MM.1S (cell line): ENCODE results near the gene MAPRE3.
"Not testable (repeated sequence)": the region's sequence is repeated elsewhere in the genome, so short reads cannot be mapped to it uniquely, and the experiment has no call there.

Experiments used
- DNase-seq: peaks from one replicate; pipeline ENCODE4 v3.0.0-alpha.2; 2015
- H2AFZ ChIP-seq: fragments of 300-600 bp; sonication (generic); 2 replicates; pipeline ENCODE4 v1.6.0; 2016; ENCODE audit warnings: antibody characterized with exemption, low read length
- H3F3A ChIP-seq: fragments of 300-600 bp; sonication (generic); 2 replicates; pipeline ENCODE4 v1.6.1; 2016; ENCODE audit warnings: mild to moderate bottlenecking, antibody characterized with exemption, low read length, moderate library complexity, mixed read lengths; ENCODE audit not compliant: insufficient read depth
- H3K27ac ChIP-seq: fragments of 300-600 bp; sonication (generic); 2 replicates; pipeline ENCODE4 v1.5.1; 2016; ENCODE audit warnings: mild to moderate bottlenecking, low read length
- H3K27me3 ChIP-seq: fragments of 300-600 bp; sonication (generic); replicated peaks from 2 replicates; pipeline ENCODE4 v1.6.0; 2016; ENCODE audit warnings: low read length; ENCODE audit not compliant: insufficient read depth
- H3K36me3 ChIP-seq: fragments of 300-600 bp; sonication (generic); replicated peaks from 2 replicates; pipeline ENCODE4 v1.6.1; 2016; ENCODE audit warnings: mild to moderate bottlenecking, low read length, mixed read lengths; ENCODE audit not compliant: insufficient read depth
- H3K4me1 ChIP-seq: fragments of 300-600 bp; sonication (generic); 2 replicates; pipeline ENCODE4 v1.6.1; 2016; ENCODE audit warnings: low read length, mixed read lengths
- H3K4me2 ChIP-seq: fragments of 300-600 bp; sonication (generic); 2 replicates; pipeline ENCODE4 v1.6.0; 2016; ENCODE audit warnings: low read depth, low read length
- H3K4me3 ChIP-seq: fragments of 300-600 bp; sonication (generic); 2 replicates; pipeline ENCODE4 v1.5.1; 2016; ENCODE audit warnings: low read length, mixed read lengths
- H3K79me2 ChIP-seq: fragments of 300-600 bp; sonication (generic); 2 replicates; pipeline ENCODE4 v1.6.1; 2016; ENCODE audit warnings: mixed run types, low read length, mixed read lengths
- H3K9ac ChIP-seq: fragments of 300-600 bp; sonication (generic); 2 replicates; pipeline ENCODE4 v1.6.1; 2016; ENCODE audit warnings: low read length, mixed read lengths
- H3K9me2 ChIP-seq: fragments of 300-600 bp; sonication (generic); replicated peaks from 2 replicates; pipeline ENCODE4 v1.6.1; 2016; ENCODE audit warnings: mild to moderate bottlenecking, low read length, mixed read lengths; ENCODE audit not compliant: insufficient read depth
- H3K9me3 ChIP-seq: fragments of 300-600 bp; sonication (generic); replicated peaks from 2 replicates; pipeline ENCODE4 v1.6.1; 2016; ENCODE audit warnings: mild to moderate bottlenecking, low read length, mixed read lengths; ENCODE audit not compliant: insufficient read depth
- H4K20me1 ChIP-seq: fragments of 300-600 bp; sonication (generic); 2 replicates; pipeline ENCODE4 v1.6.1; 2016; ENCODE audit warnings: mild to moderate bottlenecking, low read length, moderate library complexity, mixed read lengths; ENCODE audit not compliant: insufficient read depth
- EZH2 ChIP-seq: fragments of 300-600 bp; sonication (generic); optimal IDR thresholded peaks from 2 replicates; pipeline ENCODE3; 2017; ENCODE audit warnings: low read depth, mild to moderate bottlenecking, antibody characterized with exemption, low read length, mixed read lengths
- EZH2phosphoT487 ChIP-seq: fragments of 300-600 bp; sonication (generic); IDR thresholded peaks from 2 replicates; pipeline ENCODE4 v1.6.1; 2018; ENCODE audit warnings: antibody characterized with exemption, low read length
- TF ChIP-seq, protein P1 (sequence below): fragments of 300-600 bp; sonication (generic); IDR thresholded peaks from 2 replicates; pipeline ENCODE4 v1.5.1; 2016; ENCODE audit warnings: antibody characterized with exemption, low read length, mixed read lengths

The MAPRE3 gene

DNA sequence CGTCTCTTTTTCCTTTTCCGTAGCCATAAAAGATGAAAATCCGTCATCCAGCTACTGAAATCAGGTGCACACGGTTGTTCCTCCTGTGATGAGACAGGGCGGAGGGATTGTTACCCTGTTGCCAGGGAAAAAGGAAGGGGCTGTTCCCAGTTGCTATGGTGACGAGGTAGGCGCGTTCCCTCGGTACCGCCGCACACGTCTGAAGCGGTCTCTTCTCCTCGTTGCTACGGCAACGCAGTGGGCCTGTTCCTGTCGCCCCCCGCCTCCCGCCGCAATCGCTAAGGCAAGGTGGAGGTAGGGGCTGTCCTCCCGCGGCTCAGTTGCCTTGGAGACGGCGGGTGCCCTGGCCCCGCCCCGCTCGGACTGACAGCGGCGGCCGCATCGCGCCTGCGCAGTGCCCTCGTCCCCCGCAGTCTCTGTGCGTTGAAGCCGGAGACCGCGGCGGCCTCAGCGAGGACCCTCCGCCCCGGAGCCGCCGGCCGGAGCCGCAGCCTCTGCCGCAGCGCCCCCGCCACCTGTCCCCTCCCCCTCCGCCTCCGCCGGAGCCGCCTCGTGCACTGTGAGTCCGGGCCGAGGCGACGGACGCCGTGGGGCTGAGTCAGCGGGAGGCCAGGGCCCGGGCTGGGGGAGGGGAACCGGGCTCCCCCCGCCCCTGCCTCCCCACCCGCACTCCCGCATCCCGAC is at the start of gene MAPRE3:
Gene MAPRE3, plus strand, starts transcription at position 394 of the 684 bp plus-strand sequence. CDS start 51,582 bp downstream, outside the sequence.
- no peaks in the 10 kb centered on the region for H3K4me1 ChIP-seq
- H3F3A ChIP-seq, result no peaks in the 10 kb centered on the region
- no peaks in the 10 kb centered on the region for H4K20me1 ChIP-seq
- H3K9ac ChIP-seq, result peak within 1 kb of the TSS; percentile 58
- no peaks in the 10 kb centered on the region for H3K9me3 ChIP-seq
- no peaks in the 10 kb centered on the region for H3K79me2 ChIP-seq
- H3K4me3 ChIP-seq, result peak within 1 kb of the TSS; percentile 69
- TF ChIP-seq, protein P1, sequence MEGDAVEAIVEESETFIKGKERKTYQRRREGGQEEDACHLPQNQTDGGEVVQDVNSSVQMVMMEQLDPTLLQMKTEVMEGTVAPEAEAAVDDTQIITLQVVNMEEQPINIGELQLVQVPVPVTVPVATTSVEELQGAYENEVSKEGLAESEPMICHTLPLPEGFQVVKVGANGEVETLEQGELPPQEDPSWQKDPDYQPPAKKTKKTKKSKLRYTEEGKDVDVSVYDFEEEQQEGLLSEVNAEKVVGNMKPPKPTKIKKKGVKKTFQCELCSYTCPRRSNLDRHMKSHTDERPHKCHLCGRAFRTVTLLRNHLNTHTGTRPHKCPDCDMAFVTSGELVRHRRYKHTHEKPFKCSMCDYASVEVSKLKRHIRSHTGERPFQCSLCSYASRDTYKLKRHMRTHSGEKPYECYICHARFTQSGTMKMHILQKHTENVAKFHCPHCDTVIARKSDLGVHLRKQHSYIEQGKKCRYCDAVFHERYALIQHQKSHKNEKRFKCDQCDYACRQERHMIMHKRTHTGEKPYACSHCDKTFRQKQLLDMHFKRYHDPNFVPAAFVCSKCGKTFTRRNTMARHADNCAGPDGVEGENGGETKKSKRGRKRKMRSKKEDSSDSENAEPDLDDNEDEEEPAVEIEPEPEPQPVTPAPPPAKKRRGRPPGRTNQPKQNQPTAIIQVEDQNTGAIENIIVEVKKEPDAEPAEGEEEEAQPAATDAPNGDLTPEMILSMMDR, result no peak
- TF ChIP-seq EZH2, result no peak
- peaks cover 20% of the 10 kb centered on the region for H3K27me3 ChIP-seq
- H3K36me3 ChIP-seq, result no peaks in the 10 kb centered on the region
- no peak within 1 kb of the TSS for H3K27ac ChIP-seq
- H2AFZ ChIP-seq, result peak within 1 kb of the TSS; percentile 81
- no peaks in the 10 kb centered on the region for H3K9me2 ChIP-seq
- peak within 1 kb of the TSS; percentile 92 for H3K4me2 ChIP-seq
- DNase-seq, result peak; percentile 76

DNA sequence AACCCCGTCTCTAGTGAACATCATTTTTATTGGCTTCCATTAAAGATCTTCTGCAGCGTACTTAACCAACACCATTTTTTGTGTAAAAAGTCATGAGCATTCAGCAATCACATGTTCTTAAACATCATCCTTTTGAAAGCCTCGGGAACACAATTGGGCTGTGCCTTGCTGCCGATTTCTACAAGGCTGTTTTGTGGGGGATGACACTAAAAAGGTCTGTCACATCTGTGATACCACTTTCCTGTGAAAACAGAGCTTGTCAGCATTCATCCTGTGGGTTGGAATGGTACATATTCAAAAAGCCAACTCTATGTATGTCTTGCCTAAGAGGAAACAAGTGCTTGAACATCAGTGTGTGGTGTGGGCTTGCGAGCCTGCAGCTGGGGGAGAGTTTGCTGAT is 49.1 kb upstream of the MAPRE3 start:
- Histone ChIP-seq H3K9me2 (no peaks in the 10 kb centered on the region), H3K36me3 (no peaks in the 10 kb centered on the region), H3K4me1 (no peaks in the 10 kb centered on the region), H3K4me2 (no peak overlapping the region), H3K4me3 (no peak overlapping the region), H3K79me2 (no peaks in the 10 kb centered on the region), H3K27me3 (peaks cover 12% of the 10 kb centered on the region), H3F3A (no peaks in the 10 kb centered on the region), H3K27ac (no peak overlapping the region), H3K9ac (no peak overlapping the region), H2AFZ (no peak overlapping the region), H4K20me1 (no peaks in the 10 kb centered on the region), H3K9me3 (no peaks in the 10 kb centered on the region)
- TF ChIP-seq, protein P1, result no peak
- TF ChIP-seq EZH2 (no peak), EZH2phosphoT487 (no peak)
- DNase-seq, result no peak

DNA sequence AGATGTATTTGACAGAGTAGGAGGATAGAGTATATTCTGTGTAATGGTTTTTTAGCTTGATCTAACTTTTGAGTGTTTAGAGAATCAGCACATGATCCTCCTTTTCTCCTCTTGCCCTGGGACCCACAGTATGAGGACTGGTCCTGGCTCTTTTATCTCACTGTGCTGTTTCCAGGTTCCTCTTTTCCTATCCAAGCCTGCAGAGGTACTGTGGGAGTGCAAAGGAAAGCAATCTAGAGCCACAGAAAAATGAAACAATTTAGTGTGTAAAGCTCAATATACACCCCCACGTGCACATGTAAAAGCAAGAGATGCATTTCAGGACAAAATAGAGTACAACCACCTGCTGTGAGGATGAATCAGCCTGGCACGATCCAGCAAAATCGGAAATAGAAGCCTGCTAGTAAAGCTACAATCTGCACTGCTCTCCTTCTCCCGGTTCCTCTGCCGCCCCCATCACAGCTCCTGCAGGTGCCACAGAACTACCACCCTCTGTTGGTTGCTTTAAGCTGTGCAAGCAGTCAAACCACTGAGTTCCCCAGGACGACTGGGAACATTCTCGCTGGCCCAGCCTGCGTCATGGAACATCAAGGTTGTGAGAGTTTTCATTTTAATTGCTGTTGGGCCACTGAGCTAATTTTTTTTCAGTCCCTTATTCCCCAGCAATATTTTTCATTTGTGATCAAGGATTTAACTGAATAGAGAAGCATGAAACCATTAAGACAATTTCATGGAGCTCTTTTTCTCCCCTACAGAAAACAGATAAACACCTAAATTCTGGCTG is 47.8 kb upstream of the MAPRE3 start:
- H3K27ac ChIP-seq, result no peak overlapping the region
- H3K9me2 ChIP-seq, result no peaks in the 10 kb centered on the region
- no peak overlapping the region for H3K4me3 ChIP-seq
- H4K20me1 ChIP-seq, result no peaks in the 10 kb centered on the region
- no peak overlapping the region for H2AFZ ChIP-seq
- peak; percentile 46 for DNase-seq
- 0 out of 2 replicates have a peak overlapping the region, but pooled peaks have one; percentile 10 for H3K4me2 ChIP-seq
- no peaks in the 10 kb centered on the region for H3K9me3 ChIP-seq
- H3K9ac ChIP-seq, result no peak overlapping the region
- H3K27me3 ChIP-seq, result 0 out of 2 replicates have a peak, but pooled peaks cover 5% of the 10 kb centered on the region
- no peaks in the 10 kb centered on the region for H3K79me2 ChIP-seq
- H3F3A ChIP-seq, result no peaks in the 10 kb centered on the region
- no peaks in the 10 kb centered on the region for H3K36me3 ChIP-seq
- TF ChIP-seq, protein P1, result peak; percentile 75
- no peak for TF ChIP-seq EZH2
- no peaks in the 10 kb centered on the region for H3K4me1 ChIP-seq

DNA sequence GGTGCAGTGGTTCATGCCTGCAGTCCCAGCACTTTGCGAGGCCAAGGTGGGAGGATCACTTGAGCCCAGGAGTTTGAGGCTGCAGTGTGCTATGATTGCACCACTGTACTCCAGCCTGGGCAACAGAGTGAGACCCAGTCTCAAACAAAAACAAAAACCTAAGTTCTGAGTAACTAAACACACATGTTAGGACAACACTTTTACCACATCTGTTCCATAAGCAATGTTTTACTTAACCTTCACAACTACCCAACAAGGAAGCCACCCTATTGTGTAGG is 47.3 kb upstream of the MAPRE3 start:
- not testable (repeated sequence) for H3K9me3 ChIP-seq, H3K27ac ChIP-seq, H3K9ac ChIP-seq, H3K27me3 ChIP-seq, H3K79me2 ChIP-seq, DNase-seq, H3K4me3 ChIP-seq, H3K9me2 ChIP-seq, H3K4me1 ChIP-seq, H3K4me2 ChIP-seq, H3K36me3 ChIP-seq, H4K20me1 ChIP-seq, H2AFZ ChIP-seq, H3F3A ChIP-seq
